Thoracic aorta (tissue), 2 donors: ENCODE results near the gene SFSWAP. TPM values are rescaled to one million over a fixed set of nuclear protein-coding genes. Genes with fewer than 3 reads are reported as not detected.

Experiments
- ATAC-seq: fragments of 150-250 bp; one replicate; pipeline ENCODE4 v1.8.0; 2017; ENCODE audit warnings: low read depth; ENCODE audit not compliant: insufficient number of reproducible peaks, low FRiP score
- DNase-seq: peaks from one replicate; pipeline ENCODE4 v3.0.0-alpha.2; 2020; ENCODE audit warnings: low spot score
- H3K27ac ChIP-seq, 2 donors: fragments of 200-600 bp; sonication (generic); 1 replicate in 1 of 2; 2 replicates in 1 of 2; pipeline ENCODE4 v1.5.1; 2016; ENCODE audit warnings: mild to moderate bottlenecking in 2 of 2, moderate library complexity in 2 of 2
- H3K27me3 ChIP-seq: fragments of 200-600 bp; sonication (generic); replicated peaks from 2 replicates; pipeline ENCODE4 v1.6.0; 2016; ENCODE audit warnings: mild to moderate bottlenecking; ENCODE audit not compliant: insufficient read depth
- H3K36me3 ChIP-seq: fragments of 200-600 bp; sonication (generic); one replicate; pipeline ENCODE4 v1.5.1; 2016
- H3K4me1 ChIP-seq, 2 donors: fragments of 200-600 bp; sonication (generic); 1 replicate in 1 of 2; 2 replicates in 1 of 2; pipeline versions ENCODE4 v1.5.1 to v1.6.0; 2016; ENCODE audit warnings: low read depth in 2 of 2, mild to moderate bottlenecking in 1 of 2; ENCODE audit not compliant: control insufficient read depth in 1 of 2
- H3K4me3 ChIP-seq: fragments of 200-600 bp; sonication (generic); 2 replicates; pipeline ENCODE4 v1.5.1; 2016; ENCODE audit warnings: mild to moderate bottlenecking
- H3K9me3 ChIP-seq: fragments of 200-600 bp; sonication (generic); 2 replicates; pipeline ENCODE4 v1.5.1; 2016
- total RNA-seq, 2 donors: library from RNA; depleted of rRNA; stranded (reverse); fragments of >200 nt; gene quantifications; one replicate each; pipeline versions ENCODE4 v1.1.0 to v1.2.3, GENCODE V29; 2016
- TF ChIP-seq, protein P1 (sequence below): fragments of 200-600 bp; sonication (generic); IDR thresholded peaks from one replicate; pipeline ENCODE4 v1.5.1; 2019; ENCODE audit warnings: antibody characterized with exemption

Gene SFSWAP
- total RNA-seq, 2 donors from 2014 or later = 27.9 to 63.2 TPM

DNA sequence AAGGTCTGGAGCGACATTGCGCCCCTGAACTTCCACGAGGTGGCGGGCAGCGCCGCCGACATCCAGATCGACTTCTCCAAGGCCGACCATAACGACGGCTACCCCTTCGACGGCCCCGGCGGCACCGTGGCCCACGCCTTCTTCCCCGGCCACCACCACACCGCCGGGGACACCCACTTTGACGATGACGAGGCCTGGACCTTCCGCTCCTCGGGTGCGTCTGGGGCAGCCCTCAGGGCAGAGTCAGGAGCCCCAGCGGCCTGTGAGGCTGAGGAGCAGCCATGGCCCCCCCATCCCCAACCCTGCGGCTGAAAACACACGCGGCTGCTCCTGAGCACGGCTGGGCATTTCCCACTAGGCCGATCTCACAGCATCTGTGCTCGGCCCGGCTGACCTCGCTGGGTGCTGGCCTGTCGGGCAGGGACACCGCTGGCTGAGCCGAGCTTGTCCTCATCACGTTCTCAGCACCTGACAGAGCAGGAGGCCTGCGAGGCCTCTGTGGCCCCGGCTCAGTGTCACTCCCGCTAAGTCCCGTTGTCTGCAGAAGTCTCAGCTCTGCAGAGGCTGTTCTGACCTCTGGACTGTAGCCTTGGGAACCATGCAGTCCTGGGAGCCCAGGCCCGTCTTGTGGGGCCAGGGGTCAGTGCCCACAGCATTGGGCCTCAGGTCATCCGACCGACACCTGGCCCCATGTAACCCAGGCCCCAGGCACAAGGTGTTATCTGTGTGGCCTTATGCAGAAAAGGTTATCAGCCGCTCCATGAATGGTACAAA lies 129.9 kb downstream of the SFSWAP start:
- no peaks in the 10 kb centered on the region for H3K9me3 ChIP-seq
- ATAC-seq = no peak
- H3K4me1 ChIP-seq = no peaks in the 10 kb centered on the region
- no peak overlapping the region for H3K27ac ChIP-seq
- TF ChIP-seq, protein P1, sequence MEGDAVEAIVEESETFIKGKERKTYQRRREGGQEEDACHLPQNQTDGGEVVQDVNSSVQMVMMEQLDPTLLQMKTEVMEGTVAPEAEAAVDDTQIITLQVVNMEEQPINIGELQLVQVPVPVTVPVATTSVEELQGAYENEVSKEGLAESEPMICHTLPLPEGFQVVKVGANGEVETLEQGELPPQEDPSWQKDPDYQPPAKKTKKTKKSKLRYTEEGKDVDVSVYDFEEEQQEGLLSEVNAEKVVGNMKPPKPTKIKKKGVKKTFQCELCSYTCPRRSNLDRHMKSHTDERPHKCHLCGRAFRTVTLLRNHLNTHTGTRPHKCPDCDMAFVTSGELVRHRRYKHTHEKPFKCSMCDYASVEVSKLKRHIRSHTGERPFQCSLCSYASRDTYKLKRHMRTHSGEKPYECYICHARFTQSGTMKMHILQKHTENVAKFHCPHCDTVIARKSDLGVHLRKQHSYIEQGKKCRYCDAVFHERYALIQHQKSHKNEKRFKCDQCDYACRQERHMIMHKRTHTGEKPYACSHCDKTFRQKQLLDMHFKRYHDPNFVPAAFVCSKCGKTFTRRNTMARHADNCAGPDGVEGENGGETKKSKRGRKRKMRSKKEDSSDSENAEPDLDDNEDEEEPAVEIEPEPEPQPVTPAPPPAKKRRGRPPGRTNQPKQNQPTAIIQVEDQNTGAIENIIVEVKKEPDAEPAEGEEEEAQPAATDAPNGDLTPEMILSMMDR = no peak
- no peaks in the 10 kb centered on the region for H3K27me3 ChIP-seq
- no peak for DNase-seq
- no peak overlapping the region for H3K4me3 ChIP-seq
- no peaks in the 10 kb centered on the region for H3K36me3 ChIP-seq

GRCh38 chr12:131841547-131841946 lies 130.7 kb downstream of the SFSWAP start:
- Histone ChIP-seq H3K9me3 (no peaks in the 10 kb centered on the region), H3K27ac (no peak overlapping the region), H3K4me1 (no peaks in the 10 kb centered on the region), H3K27me3 (no peaks in the 10 kb centered on the region), H3K4me3 (no peak overlapping the region), H3K36me3 (no peaks in the 10 kb centered on the region)
- TF ChIP-seq, protein P1 = no peak
- DNase-seq (no peak), ATAC-seq (no peak)

- DNase-seq = no peak
- Histone ChIP-seq H3K36me3 (no peaks in the 10 kb centered on the region), H3K4me3 (no peak overlapping the region), H3K9me3 (no peaks in the 10 kb centered on the region), H3K27ac (no peak overlapping the region), H3K27me3 (no peaks in the 10 kb centered on the region), H3K4me1 (no peaks in the 10 kb centered on the region)
- no peak for ATAC-seq
- TF ChIP-seq, protein P1 = no peak
Measured at GRCh38 chr12:131842169-131842568, 131.3 kb downstream of the SFSWAP start.

- Histone ChIP-seq H3K36me3 (no peaks in the 10 kb centered on the region), H3K9me3 (no peaks in the 10 kb centered on the region), H3K4me1 (no peaks in the 10 kb centered on the region), H3K27ac (no peak overlapping the region), H3K27me3 (no peaks in the 10 kb centered on the region), H3K4me3 (no peak overlapping the region)
- TF ChIP-seq, protein P1 = no peak
- no peak for ATAC-seq
- DNase-seq = no peak
Measured at GRCh38 chr12:131843527-131843926, 132.6 kb downstream of the SFSWAP start.

GRCh38 chr12:131844140-131844539 lies 133.2 kb downstream of the SFSWAP start:
- TF ChIP-seq, protein P1 = no peak
- H3K27ac ChIP-seq = no peak overlapping the region
- no peak for ATAC-seq
- H3K4me3 ChIP-seq = no peak overlapping the region
- H3K27me3 ChIP-seq = no peaks in the 10 kb centered on the region
- H3K4me1 ChIP-seq = no peaks in the 10 kb centered on the region
- H3K9me3 ChIP-seq = no peaks in the 10 kb centered on the region
- DNase-seq = no peak
- H3K36me3 ChIP-seq = no peaks in the 10 kb centered on the region
